ENCODE results near the gene SPZ1. TPM values are rescaled to one million over a fixed set of nuclear protein-coding genes. Genes with fewer than 3 reads are reported as not detected.

Gene SPZ1
- total RNA-seq, 1 experiment from 2014 or later: not detected

- no peak for ATAC-seq
- H3K4me1 ChIP-seq (ENCODE audit: insufficient read depth, low read length): no peaks in the 10 kb centered on the region
- H3K9ac ChIP-seq (ENCODE audit: low read length): no peak overlapping the region
- CTCF ChIA-PET: no interaction called here
- POLR2A ChIA-PET (ENCODE audit: unreplicated experiment): no interaction called here
- H3K27me3 ChIP-seq (ENCODE audit: low read length): no peaks in the 10 kb centered on the region
- no peak for DNase-seq
- no TSS peak for BruUV-seq (replicated peaks)
- H3K9me3 ChIP-seq (ENCODE audit: low read length): no peaks in the 10 kb centered on the region
- H3K27ac ChIP-seq (ENCODE audit: low read length): no peak overlapping the region
- no peaks in the 10 kb centered on the region for H3K9me2 ChIP-seq (replicated peaks; ENCODE audit: low read length)
- no peak overlapping the region for H3K4me2 ChIP-seq (ENCODE audit: low read length)
- TF ChIP-seq CTCF (conservative IDR thresholded peaks at IDR 0.05; ENCODE audit: low read depth, low read length) (no peak), EZH2 (IDR thresholded peaks at IDR 0.05; ENCODE audit: low read length, unreplicated experiment) (no peak), EZH2phosphoT487 (IDR thresholded peaks at IDR 0.05; ENCODE audit: borderline replicate concordance, low read length) (no peak)
- H3K4me3 ChIP-seq (ENCODE audit: low read length): no peak overlapping the region
- H4K20me1 ChIP-seq (ENCODE audit: low read length): no peaks in the 10 kb centered on the region
- intact Hi-C loops (cut with micrococcal nuclease): no loop called here
- H3F3A ChIP-seq (ENCODE audit: low read length, unreplicated experiment): no peaks in the 10 kb centered on the region
- no peaks in the 10 kb centered on the region for H3K79me2 ChIP-seq (ENCODE audit: low read length)
- no peak overlapping the region for H2AFZ ChIP-seq (ENCODE audit: low read length)
- no peaks in the 10 kb centered on the region for H3K36me3 ChIP-seq (ENCODE audit: low read depth, low read length)
These were observed 17.2 kb upstream of the SPZ1 start for GRCh38 chr5:80302636-80303035.

- ATAC-seq: no peak
- no peak overlapping the region for H2AFZ ChIP-seq (ENCODE audit: low read length)
- no peak overlapping the region for H3K27ac ChIP-seq (ENCODE audit: low read length)
- no peaks in the 10 kb centered on the region for H3K79me2 ChIP-seq (ENCODE audit: low read length)
- no peaks in the 10 kb centered on the region for H3K36me3 ChIP-seq (ENCODE audit: low read depth, low read length)
- DNase-seq: no peak
- no peak overlapping the region for H3K4me2 ChIP-seq (ENCODE audit: low read length)
- no TSS peak for BruUV-seq (replicated peaks)
- no peaks in the 10 kb centered on the region for H3K9me3 ChIP-seq (ENCODE audit: low read length)
- no peaks in the 10 kb centered on the region for H3K4me1 ChIP-seq (ENCODE audit: insufficient read depth, low read length)
- H4K20me1 ChIP-seq (ENCODE audit: low read length): no peaks in the 10 kb centered on the region
- no peak overlapping the region for H3K9ac ChIP-seq (ENCODE audit: low read length)
- H3K27me3 ChIP-seq (ENCODE audit: low read length): no peaks in the 10 kb centered on the region
- ChIA-PET CTCF (interaction anchor here (1.9 kb wide), 1 partner anchor 217 kb away, joined by 40 read pairs; no protein-coding TSS in a partner anchor), POLR2A (ENCODE audit: unreplicated experiment) (no interaction called here)
- H3F3A ChIP-seq (ENCODE audit: low read length, unreplicated experiment): no peaks in the 10 kb centered on the region
- intact Hi-C loops (cut with micrococcal nuclease): no loop called here
- TF ChIP-seq EZH2phosphoT487 (IDR thresholded peaks at IDR 0.05; ENCODE audit: borderline replicate concordance, low read length): no peak
- H3K4me3 ChIP-seq (ENCODE audit: low read length): no peak overlapping the region
- H3K9me2 ChIP-seq (replicated peaks; ENCODE audit: low read length): no peaks in the 10 kb centered on the region
These were observed 11.3 kb upstream of the SPZ1 start for GRCh38 chr5:80308526-80308925.

GRCh38 chr5:80309871-80310665, 9.7 kb upstream of the SPZ1 start:
- Histone ChIP-seq H3K79me2 (ENCODE audit: low read length) (no peaks in the 10 kb centered on the region), H3K9me3 (ENCODE audit: low read length) (no peaks in the 10 kb centered on the region), H2AFZ (ENCODE audit: low read length) (no peak overlapping the region), H3K27ac (ENCODE audit: low read length) (no peak overlapping the region), H3K27me3 (ENCODE audit: low read length) (no peaks in the 10 kb centered on the region), H3K4me1 (ENCODE audit: insufficient read depth, low read length) (no peaks in the 10 kb centered on the region), H3K9ac (ENCODE audit: low read length) (no peak overlapping the region), H3K4me3 (ENCODE audit: low read length) (no peak overlapping the region), H3F3A (ENCODE audit: low read length, unreplicated experiment) (no peaks in the 10 kb centered on the region), H3K9me2 (replicated peaks; ENCODE audit: low read length) (no peaks in the 10 kb centered on the region), H3K36me3 (ENCODE audit: low read depth, low read length) (no peaks in the 10 kb centered on the region), H3K4me2 (ENCODE audit: low read length) (no peak overlapping the region), H4K20me1 (ENCODE audit: low read length) (no peaks in the 10 kb centered on the region)
- no TSS peak for BruUV-seq (replicated peaks)
- intact Hi-C loops (cut with micrococcal nuclease): no loop called here
- ATAC-seq: no peak
- CTCF ChIA-PET: no interaction called here
- POLR2A ChIA-PET (ENCODE audit: unreplicated experiment): no interaction called here
- no peak for DNase-seq
- TF ChIP-seq CTCF (conservative IDR thresholded peaks at IDR 0.05; ENCODE audit: low read depth, low read length): no peak
- TF ChIP-seq EZH2 (IDR thresholded peaks at IDR 0.05; ENCODE audit: low read length, unreplicated experiment): no peak
- TF ChIP-seq EZH2phosphoT487 (IDR thresholded peaks at IDR 0.05; ENCODE audit: borderline replicate concordance, low read length): no peak
